Lung (tissue), 12 donors: ENCODE results near the gene NAGPA. TPM values are rescaled to one million over a fixed set of nuclear protein-coding genes. Genes with fewer than 3 reads are reported as not detected.

ENCODE experiments used
- ATAC-seq: fragments of 200-7000 bp; cut with Tn5 transposase; one replicate; pipeline ENCODE4 v1.9.1; 2020; ENCODE audit warnings: moderate number of reproducible peaks; ENCODE audit not compliant: insufficient read depth, low FRiP score
- DNase-seq, 3 donors: peaks; one replicate each; pipeline ENCODE4 v3.0.0-alpha.2; 2013 to 2017
- H3K27ac ChIP-seq, 2 donors: one replicate each; pipeline ENCODE4 v1.5.1; 2013; ENCODE audit warnings: mild to moderate bottlenecking in 2 of 2, moderate library complexity in 2 of 2, control low read depth in 1 of 2, inconsistent platforms in 1 of 2, low read depth in 1 of 2, low read length in 1 of 2
- H3K27me3 ChIP-seq, 3 donors: one replicate each; pipeline ENCODE4 v1.5.1; 2013; ENCODE audit warnings: low read length in 2 of 3; ENCODE audit not compliant: control insufficient read depth in 3 of 3, insufficient read depth in 3 of 3
- H3K36me3 ChIP-seq, 4 donors: one replicate each; pipeline ENCODE4 v1.5.1; 2013; ENCODE audit warnings: low read length in 4 of 4, mild to moderate bottlenecking in 1 of 4, moderate library complexity in 1 of 4; ENCODE audit not compliant: control insufficient read depth in 4 of 4, insufficient read depth in 4 of 4
- H3K4me1 ChIP-seq, 5 donors: one replicate each; pipeline ENCODE4 v1.5.1; 2013; ENCODE audit warnings: low read length in 5 of 5, mild to moderate bottlenecking in 2 of 5, moderate library complexity in 1 of 5; ENCODE audit not compliant: control insufficient read depth in 5 of 5, insufficient read depth in 5 of 5
- H3K4me3 ChIP-seq: one replicate; pipeline ENCODE4 v1.5.1; 2013; ENCODE audit warnings: mild to moderate bottlenecking, control low read depth, moderate library complexity
- H3K9ac ChIP-seq, 2 donors: one replicate each; pipeline ENCODE4 v1.5.1; 2013; ENCODE audit warnings: low read length in 2 of 2, control low read depth in 1 of 2; ENCODE audit not compliant: insufficient read depth in 1 of 2
- H3K9me3 ChIP-seq, 4 donors: one replicate each; pipeline ENCODE4 v1.5.1; 2013; ENCODE audit warnings: low read length in 3 of 4, mild to moderate bottlenecking in 1 of 4, moderate library complexity in 1 of 4; ENCODE audit not compliant: control insufficient read depth in 4 of 4, insufficient read depth in 3 of 4
- WGBS, 2 donors: extraction: QIAGEN DNeasy Blood & Tissue Kit; methylation state at CpG; one replicate each; pipeline ENCODE4 v1.1.7; 2013; 5-methylcytosine and 5-hydroxymethylcytosine counted together
- polyA plus RNA-seq, 2 donors: library from polyadenylated mRNA; stranded (reverse); fragments of 200-250 nt; gene quantifications; one replicate each; pipeline ENCODE4 v1.2.1, GENCODE V29; 2013
- total RNA-seq, 2 donors: library from RNA; depleted of rRNA in 1 of 2; stranded (reverse); fragments of >200 nt in 1 of 2; gene quantifications; one replicate each; pipeline ENCODE4 v1.2.1, GENCODE V29; 2014 to 2021
- TF ChIP-seq, protein P1 (sequence below): IDR thresholded peaks from 2 replicates; pipeline ENCODE4 v1.5.1; 2012; ENCODE audit warnings: mild to moderate bottlenecking; ENCODE audit errors: control extremely low read depth, extremely low read depth
- donor health status: control.
- donor health status: control.
- donor health status: Bipolar disorder and iron deficiency.
- donor health status: healthy.
- donor health status: DM: yes; HTN: yes; CAD: no.

The NAGPA gene
- total and polyA plus RNA-seq, 4 donors: 7.8 to 20.3 (median 12.5) TPM

DNA sequence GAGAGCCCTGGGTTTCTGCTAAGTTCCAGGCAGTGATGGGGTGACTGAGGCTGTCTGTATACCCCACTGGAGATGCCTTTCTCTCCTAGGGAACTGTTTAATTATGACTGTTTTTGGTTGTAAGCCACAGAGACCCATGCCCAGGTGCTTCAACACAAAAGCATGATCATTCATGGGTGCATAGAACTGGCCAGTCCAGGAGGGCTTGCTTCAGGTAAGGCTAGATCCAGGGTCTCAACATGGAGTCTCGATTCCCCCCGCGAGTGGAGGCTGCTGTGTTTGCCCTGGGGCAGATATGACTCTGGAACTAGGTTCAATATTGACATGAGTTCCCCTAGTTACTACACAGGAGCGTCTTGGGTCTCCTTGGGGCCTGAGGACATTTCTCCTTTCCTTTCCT is 17.8 kb downstream of the NAGPA start:
- Histone ChIP-seq H3K9ac (no peak overlapping the region), H3K36me3 (no peaks in the 10 kb centered on the region), H3K27ac (no peak overlapping the region), H3K9me3 (no peaks in the 10 kb centered on the region), H3K27me3 (no peaks in the 10 kb centered on the region), H3K4me3 (no peak overlapping the region), H3K4me1 (no peaks in the 10 kb centered on the region)
- no peak for ATAC-seq
- WGBS, 2 donors: 83 to 88% methylated on average over 4 of the region's 4 CpGs
- no peak for DNase-seq
- TF ChIP-seq, protein P1, sequence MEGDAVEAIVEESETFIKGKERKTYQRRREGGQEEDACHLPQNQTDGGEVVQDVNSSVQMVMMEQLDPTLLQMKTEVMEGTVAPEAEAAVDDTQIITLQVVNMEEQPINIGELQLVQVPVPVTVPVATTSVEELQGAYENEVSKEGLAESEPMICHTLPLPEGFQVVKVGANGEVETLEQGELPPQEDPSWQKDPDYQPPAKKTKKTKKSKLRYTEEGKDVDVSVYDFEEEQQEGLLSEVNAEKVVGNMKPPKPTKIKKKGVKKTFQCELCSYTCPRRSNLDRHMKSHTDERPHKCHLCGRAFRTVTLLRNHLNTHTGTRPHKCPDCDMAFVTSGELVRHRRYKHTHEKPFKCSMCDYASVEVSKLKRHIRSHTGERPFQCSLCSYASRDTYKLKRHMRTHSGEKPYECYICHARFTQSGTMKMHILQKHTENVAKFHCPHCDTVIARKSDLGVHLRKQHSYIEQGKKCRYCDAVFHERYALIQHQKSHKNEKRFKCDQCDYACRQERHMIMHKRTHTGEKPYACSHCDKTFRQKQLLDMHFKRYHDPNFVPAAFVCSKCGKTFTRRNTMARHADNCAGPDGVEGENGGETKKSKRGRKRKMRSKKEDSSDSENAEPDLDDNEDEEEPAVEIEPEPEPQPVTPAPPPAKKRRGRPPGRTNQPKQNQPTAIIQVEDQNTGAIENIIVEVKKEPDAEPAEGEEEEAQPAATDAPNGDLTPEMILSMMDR: no peak

DNA sequence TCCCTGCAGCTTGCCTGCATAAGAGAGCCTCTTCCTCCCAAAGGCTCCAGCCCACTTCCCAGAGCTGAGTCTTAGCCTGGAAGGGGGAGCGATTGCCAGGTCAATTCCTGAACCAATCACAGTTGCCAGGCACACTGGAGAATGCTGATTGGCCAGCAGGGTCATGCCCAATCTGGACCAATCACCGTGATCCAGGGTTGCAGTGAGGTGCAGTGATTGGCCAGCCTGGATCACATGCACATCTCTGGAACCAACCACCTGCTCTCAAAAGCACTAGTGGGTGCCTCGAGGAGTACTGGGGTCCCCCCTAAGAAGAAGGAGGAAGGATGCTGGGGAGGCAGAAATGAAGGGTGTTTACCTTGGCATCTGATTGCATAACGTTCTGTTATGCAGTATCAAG is 18.4 kb downstream of the NAGPA start:
- Histone ChIP-seq H3K4me3 (no peak overlapping the region), H3K36me3 (no peaks in the 10 kb centered on the region), H3K27ac (no peak overlapping the region), H3K9ac (no peak overlapping the region), H3K27me3 (no peaks in the 10 kb centered on the region), H3K4me1 (no peaks in the 10 kb centered on the region), H3K9me3 (no peaks in the 10 kb centered on the region)
- no peak for DNase-seq
- TF ChIP-seq, protein P1: no peak
- 58 to 71% methylated on average over 4 of the region's 4 CpGs for WGBS, 2 donors
- ATAC-seq: no peak

DNA sequence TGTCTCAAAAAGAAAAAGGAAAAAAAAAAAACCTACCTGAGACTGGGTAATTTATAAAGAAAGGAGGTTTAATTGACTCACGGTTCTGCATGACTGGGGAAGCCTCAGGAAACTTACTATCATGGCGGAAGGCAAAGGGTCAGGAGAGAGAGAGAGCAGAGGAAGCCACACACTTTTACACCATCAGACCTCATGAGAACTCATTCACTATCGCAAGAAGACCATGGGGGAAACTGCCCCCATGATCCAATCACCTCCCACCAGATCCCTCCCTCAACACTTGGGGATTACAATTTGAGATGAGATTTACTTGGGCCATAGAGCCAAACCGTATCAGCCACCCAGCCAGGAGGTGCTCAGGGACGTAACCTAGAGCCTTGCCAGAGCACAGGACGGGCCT is 20.8 kb downstream of the NAGPA start:
- WGBS, 2 donors: 76 to 83% methylated on average over 6 of the region's 6 CpGs
- H3K27me3 ChIP-seq: no peaks in the 10 kb centered on the region
- no peak for ATAC-seq
- H3K36me3 ChIP-seq: no peaks in the 10 kb centered on the region
- H3K27ac ChIP-seq: no peak overlapping the region
- TF ChIP-seq, protein P1: no peak
- H3K4me3 ChIP-seq: no peak overlapping the region
- no peaks in the 10 kb centered on the region for H3K9me3 ChIP-seq
- no peak for DNase-seq
- no peak overlapping the region for H3K9ac ChIP-seq
- H3K4me1 ChIP-seq: no peaks in the 10 kb centered on the region

DNA sequence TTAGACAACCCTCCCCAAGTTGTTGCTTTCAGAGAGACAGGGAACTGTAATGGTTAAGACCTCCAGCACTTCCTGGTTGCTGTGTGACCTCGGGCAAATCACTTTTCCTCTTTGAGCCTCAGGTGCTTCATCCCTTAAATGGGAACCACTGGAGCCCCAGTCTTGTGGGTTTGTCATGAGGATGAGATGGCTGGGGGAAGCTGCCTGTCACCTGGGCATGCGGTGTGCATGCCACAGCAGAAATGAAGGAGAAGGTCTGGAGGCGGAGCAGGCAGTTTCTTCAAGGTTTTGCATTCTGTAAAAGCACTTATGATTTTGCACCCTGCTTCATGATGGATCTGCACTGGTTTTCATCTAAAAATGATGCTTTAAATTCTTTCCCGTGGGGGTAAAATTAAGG is 22.1 kb downstream of the NAGPA start:
- Histone ChIP-seq H3K4me3 (no peak overlapping the region), H3K36me3 (no peaks in the 10 kb centered on the region), H3K9ac (no peak overlapping the region), H3K27me3 (no peaks in the 10 kb centered on the region), H3K4me1 (no peaks in the 10 kb centered on the region), H3K9me3 (no peaks in the 10 kb centered on the region), H3K27ac (no peak overlapping the region)
- ATAC-seq (no peak), DNase-seq (no peak)
- 42 to 57% methylated on average over 4 of the region's 4 CpGs for WGBS, 2 donors
- TF ChIP-seq, protein P1: no peak
